Neural cell (in vitro differentiated cells): ENCODE data around the gene UGT1A3.

Experiments used
- EZH2 ChIP-seq: fragments of 200-600, 300-800 bp; shearing (Covaris generic), sonication (generic); IDR thresholded peaks from 2 replicates; pipeline ENCODE4 v1.6.1; 2014; ENCODE audit warnings: antibody characterized with exemption, low read length, borderline replicate concordance, mild to moderate bottlenecking; ENCODE audit not compliant: insufficient read depth, poor library complexity, severe bottlenecking
- MXI1 ChIP-seq: fragments of 450-650 bp; conservative IDR thresholded peaks from 2 replicates; pipeline ENCODE4 v1.6.1; 2014; ENCODE audit warnings: antibody characterized with exemption, mild to moderate bottlenecking; ENCODE audit not compliant: poor library complexity, severe bottlenecking
- POLR2AphosphoS5 ChIP-seq: IDR thresholded peaks from 2 replicates; pipeline ENCODE4 v1.6.1; 2012
- TF ChIP-seq, protein P1 (sequence below): IDR thresholded peaks from 2 replicates; pipeline ENCODE4 v1.6.1; 2012; ENCODE audit warnings: borderline replicate concordance
- TF ChIP-seq, protein P2 (sequence below): fragments of 450-650 bp; IDR thresholded peaks from 2 replicates; pipeline ENCODE4 v1.5.1; 2014; ENCODE audit warnings: antibody characterized with exemption, mild to moderate bottlenecking, moderate library complexity; ENCODE audit not compliant: poor library complexity, severe bottlenecking

DNA sequence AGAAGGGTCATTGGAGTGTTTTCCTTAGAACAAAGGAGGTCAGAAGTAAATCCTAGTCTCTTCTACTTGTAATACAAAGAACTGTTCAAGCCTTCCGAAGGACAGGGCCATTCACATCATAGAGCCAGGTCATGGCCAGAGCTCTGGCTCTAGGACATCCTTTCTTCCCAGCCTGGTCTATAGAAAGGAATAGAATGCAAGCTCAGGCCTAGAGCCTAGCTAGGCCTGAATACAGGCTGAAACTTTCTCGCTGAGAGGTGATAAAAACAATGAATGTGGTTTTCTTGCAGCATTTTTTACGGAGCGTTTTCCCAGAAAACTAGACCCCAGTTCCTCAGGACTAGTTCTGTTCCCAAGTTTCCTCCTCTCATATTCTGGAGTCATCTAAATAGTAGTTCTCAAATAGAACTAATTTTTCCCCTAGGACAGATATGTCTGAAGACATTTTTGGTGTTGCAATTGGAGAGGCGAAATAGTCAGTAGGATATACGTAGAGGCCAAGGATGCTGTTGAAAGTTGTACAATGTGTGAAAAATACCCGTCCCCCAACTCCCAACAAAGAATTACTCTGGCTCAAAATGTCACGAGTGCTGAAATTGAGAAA lies 29.3 kb upstream of the UGT1A3 start:
- TF ChIP-seq MXI1, result no peak
- TF ChIP-seq, protein P1, sequence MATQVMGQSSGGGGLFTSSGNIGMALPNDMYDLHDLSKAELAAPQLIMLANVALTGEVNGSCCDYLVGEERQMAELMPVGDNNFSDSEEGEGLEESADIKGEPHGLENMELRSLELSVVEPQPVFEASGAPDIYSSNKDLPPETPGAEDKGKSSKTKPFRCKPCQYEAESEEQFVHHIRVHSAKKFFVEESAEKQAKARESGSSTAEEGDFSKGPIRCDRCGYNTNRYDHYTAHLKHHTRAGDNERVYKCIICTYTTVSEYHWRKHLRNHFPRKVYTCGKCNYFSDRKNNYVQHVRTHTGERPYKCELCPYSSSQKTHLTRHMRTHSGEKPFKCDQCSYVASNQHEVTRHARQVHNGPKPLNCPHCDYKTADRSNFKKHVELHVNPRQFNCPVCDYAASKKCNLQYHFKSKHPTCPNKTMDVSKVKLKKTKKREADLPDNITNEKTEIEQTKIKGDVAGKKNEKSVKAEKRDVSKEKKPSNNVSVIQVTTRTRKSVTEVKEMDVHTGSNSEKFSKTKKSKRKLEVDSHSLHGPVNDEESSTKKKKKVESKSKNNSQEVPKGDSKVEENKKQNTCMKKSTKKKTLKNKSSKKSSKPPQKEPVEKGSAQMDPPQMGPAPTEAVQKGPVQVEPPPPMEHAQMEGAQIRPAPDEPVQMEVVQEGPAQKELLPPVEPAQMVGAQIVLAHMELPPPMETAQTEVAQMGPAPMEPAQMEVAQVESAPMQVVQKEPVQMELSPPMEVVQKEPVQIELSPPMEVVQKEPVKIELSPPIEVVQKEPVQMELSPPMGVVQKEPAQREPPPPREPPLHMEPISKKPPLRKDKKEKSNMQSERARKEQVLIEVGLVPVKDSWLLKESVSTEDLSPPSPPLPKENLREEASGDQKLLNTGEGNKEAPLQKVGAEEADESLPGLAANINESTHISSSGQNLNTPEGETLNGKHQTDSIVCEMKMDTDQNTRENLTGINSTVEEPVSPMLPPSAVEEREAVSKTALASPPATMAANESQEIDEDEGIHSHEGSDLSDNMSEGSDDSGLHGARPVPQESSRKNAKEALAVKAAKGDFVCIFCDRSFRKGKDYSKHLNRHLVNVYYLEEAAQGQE, result no peak
- TF ChIP-seq, protein P2, sequence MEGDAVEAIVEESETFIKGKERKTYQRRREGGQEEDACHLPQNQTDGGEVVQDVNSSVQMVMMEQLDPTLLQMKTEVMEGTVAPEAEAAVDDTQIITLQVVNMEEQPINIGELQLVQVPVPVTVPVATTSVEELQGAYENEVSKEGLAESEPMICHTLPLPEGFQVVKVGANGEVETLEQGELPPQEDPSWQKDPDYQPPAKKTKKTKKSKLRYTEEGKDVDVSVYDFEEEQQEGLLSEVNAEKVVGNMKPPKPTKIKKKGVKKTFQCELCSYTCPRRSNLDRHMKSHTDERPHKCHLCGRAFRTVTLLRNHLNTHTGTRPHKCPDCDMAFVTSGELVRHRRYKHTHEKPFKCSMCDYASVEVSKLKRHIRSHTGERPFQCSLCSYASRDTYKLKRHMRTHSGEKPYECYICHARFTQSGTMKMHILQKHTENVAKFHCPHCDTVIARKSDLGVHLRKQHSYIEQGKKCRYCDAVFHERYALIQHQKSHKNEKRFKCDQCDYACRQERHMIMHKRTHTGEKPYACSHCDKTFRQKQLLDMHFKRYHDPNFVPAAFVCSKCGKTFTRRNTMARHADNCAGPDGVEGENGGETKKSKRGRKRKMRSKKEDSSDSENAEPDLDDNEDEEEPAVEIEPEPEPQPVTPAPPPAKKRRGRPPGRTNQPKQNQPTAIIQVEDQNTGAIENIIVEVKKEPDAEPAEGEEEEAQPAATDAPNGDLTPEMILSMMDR, result no peak
- no peak for TF ChIP-seq EZH2
- no peak for TF ChIP-seq POLR2AphosphoS5
